MCF 10A (cell line): Measurements from ENCODE around the gene ITGB3BP. TPM values are rescaled to one million over a fixed set of nuclear protein-coding genes. Genes with fewer than 3 reads are reported as not detected.

Experiments used
- BruUV-seq: library from RNA; stranded (reverse); fragments of 400-500 nt; replicated peaks from 2 replicates; lab custom pipeline; 2021; lab: Mats Ljungman, UMichigan
- CTCF ChIA-PET: fragments of 300-600 bp; sonication (Branson Sonifier 250); formaldehyde crosslinking; extraction: SDS; loops from one replicate; lab custom pipeline; 2021; ENCODE audit warnings: antibody characterized with exemption, inconsistent platforms; lab: Yijun Ruan, JAX
- POLR2A ChIA-PET: fragments of 300-600, 350-650 bp; sonication (Branson Sonifier 250); formaldehyde crosslinking; extraction: SDS; loops from one replicate; lab custom pipeline; 2020; ENCODE audit warnings: antibody characterized with exemption, inconsistent platforms; lab: Yijun Ruan, JAX
- DNase-seq: peaks from one replicate; pipeline ENCODE4 v3.0.0-alpha.2; 2018; ENCODE audit not compliant: unreplicated experiment
- H3K27ac Mint-ChIP-seq: one replicate; pipeline ENCODE4 v1.8.0; 2022; ENCODE audit warnings: mild to moderate bottlenecking, low read depth, mixed read lengths; ENCODE audit not compliant: unreplicated experiment
- H3K27me3 Mint-ChIP-seq: one replicate; pipeline ENCODE4 v1.8.0; 2022; ENCODE audit warnings: mixed read lengths; ENCODE audit not compliant: insufficient read depth, unreplicated experiment
- H3K36me3 Mint-ChIP-seq: one replicate; pipeline ENCODE4 v1.8.0; 2022; ENCODE audit warnings: mild to moderate bottlenecking, moderate library complexity, mixed read lengths; ENCODE audit not compliant: insufficient read depth, unreplicated experiment
- H3K4me1 Mint-ChIP-seq: one replicate; pipeline ENCODE4 v1.8.0; 2022; ENCODE audit warnings: mixed read lengths; ENCODE audit not compliant: insufficient read depth, unreplicated experiment
- H3K4me3 Mint-ChIP-seq: one replicate; pipeline ENCODE4 v1.8.0; 2022; ENCODE audit warnings: mild to moderate bottlenecking, moderate library complexity, mixed read lengths; ENCODE audit not compliant: unreplicated experiment
- H3K9me3 Mint-ChIP-seq: one replicate; pipeline ENCODE4 v1.8.0; 2022; ENCODE audit warnings: mixed read lengths; ENCODE audit not compliant: unreplicated experiment
- intact Hi-C: fragments of 100-400 bp; cut with micrococcal nuclease; formaldehyde crosslinking; loops from 2 replicates; pipeline ENCODE4 v1.14.1; 2022
- total RNA-seq: library from RNA; stranded (reverse); gene quantifications from 2 replicates; pipeline ENCODE4 v1.2.3, GENCODE V29; 2022
- TF ChIP-seq, protein P1 (sequence below): fragments of 200-600 bp; IDR thresholded peaks from one replicate; pipeline ENCODE4 v1.8.0; 2022; ENCODE audit warnings: antibody characterized with exemption, mild to moderate bottlenecking; ENCODE audit not compliant: unreplicated experiment

The ITGB3BP gene
- total RNA-seq, 1 experiment from 2014 or later = 31.8 TPM

DNA sequence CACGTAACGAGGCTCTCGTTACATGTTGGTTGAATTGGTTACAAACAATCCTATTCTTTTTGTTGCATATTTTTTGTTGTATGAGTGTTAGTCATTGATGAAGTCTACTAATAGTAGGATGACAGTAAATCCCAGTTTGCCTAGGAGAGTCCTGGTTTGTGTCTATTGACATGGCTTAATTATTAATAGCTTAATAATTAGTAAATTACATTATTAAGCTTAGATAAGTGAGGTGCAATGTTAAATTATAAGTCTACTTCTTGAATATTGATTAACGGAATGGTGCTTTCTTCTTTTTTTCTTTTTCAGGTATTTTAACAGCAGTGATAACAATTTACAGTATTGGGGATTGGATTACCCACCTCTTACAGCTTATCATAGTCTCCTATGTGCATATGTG is 121.1 kb downstream of the ITGB3BP start:
- no peaks in the 10 kb centered on the region for H3K4me1 Mint-ChIP-seq
- no peaks in the 10 kb centered on the region for H3K9me3 Mint-ChIP-seq
- H3K4me3 Mint-ChIP-seq = no peak overlapping the region
- DNase-seq = no peak
- peaks cover 17% of the 10 kb centered on the region for H3K36me3 Mint-ChIP-seq
- no peak overlapping the region for H3K27ac Mint-ChIP-seq
- BruUV-seq = no TSS peak
- TF ChIP-seq, protein P1, sequence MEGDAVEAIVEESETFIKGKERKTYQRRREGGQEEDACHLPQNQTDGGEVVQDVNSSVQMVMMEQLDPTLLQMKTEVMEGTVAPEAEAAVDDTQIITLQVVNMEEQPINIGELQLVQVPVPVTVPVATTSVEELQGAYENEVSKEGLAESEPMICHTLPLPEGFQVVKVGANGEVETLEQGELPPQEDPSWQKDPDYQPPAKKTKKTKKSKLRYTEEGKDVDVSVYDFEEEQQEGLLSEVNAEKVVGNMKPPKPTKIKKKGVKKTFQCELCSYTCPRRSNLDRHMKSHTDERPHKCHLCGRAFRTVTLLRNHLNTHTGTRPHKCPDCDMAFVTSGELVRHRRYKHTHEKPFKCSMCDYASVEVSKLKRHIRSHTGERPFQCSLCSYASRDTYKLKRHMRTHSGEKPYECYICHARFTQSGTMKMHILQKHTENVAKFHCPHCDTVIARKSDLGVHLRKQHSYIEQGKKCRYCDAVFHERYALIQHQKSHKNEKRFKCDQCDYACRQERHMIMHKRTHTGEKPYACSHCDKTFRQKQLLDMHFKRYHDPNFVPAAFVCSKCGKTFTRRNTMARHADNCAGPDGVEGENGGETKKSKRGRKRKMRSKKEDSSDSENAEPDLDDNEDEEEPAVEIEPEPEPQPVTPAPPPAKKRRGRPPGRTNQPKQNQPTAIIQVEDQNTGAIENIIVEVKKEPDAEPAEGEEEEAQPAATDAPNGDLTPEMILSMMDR = no peak
- H3K27me3 Mint-ChIP-seq = no peaks in the 10 kb centered on the region
- POLR2A ChIA-PET = no interaction called here
- intact Hi-C loops = no loop called here
- CTCF ChIA-PET = no interaction called here

Other genes with a start within 250 kb of the ITGB3BP start
- not detected in 2 replicates for gene FOXD3, start 200.7 kb downstream of the ITGB3BP start, total RNA-seq
- gene ALG6, start 155.6 kb downstream of the ITGB3BP start, total RNA-seq = 5.4 and 6.0 TPM in 2 replicates
- 7.6 and 7.9 TPM in 2 replicates for gene EFCAB7, start 300 bp upstream of the ITGB3BP start, total RNA-seq
- gene PGM1, start 70.2 kb upstream of the ITGB3BP start, total RNA-seq = 60.2 and 77.9 TPM in 2 replicates